GM13976 (cell line): ENCODE results near the gene ABCA7.

Source experiments
- DNase-seq: peaks from one replicate; pipeline ENCODE4 v3.0.0; 2012; ENCODE audit warnings: low spot score
- CTCF ChIP-seq: IDR thresholded peaks from 2 replicates; pipeline ENCODE4 v1.5.1; 2012; ENCODE audit warnings: borderline replicate concordance, mild to moderate bottlenecking; ENCODE audit not compliant: insufficient read depth; ENCODE audit errors: extremely low read depth, missing control alignments, control extremely low read depth
- in situ Hi-C: fragments of 300-500 bp; cut with MboI; formaldehyde crosslinking; loops from one replicate; pipeline ENCODE4 v1.12.0; 2022; ENCODE audit warnings: low sequenced_read_pairs, mixed read lengths, inconsistent platforms; ENCODE audit not compliant: unreplicated experiment

The ABCA7 gene

GRCh38 chr19:993361-993830 lies 46.5 kb upstream of the ABCA7 start:
- in situ Hi-C loops, result no loop called here
- DNase-seq, result no peak
- TF ChIP-seq CTCF, result no peak

- in situ Hi-C loops, result no loop called here
- no peak for TF ChIP-seq CTCF
- no peak for DNase-seq
Observed at GRCh38 chr19:993831-994393, 46.0 kb upstream of the ABCA7 start.

- DNase-seq, result no peak
- in situ Hi-C loops, result no loop called here
Observed at GRCh38 chr19:994516-994915, 45.4 kb upstream of the ABCA7 start.

GRCh38 chr19:995051-995827 lies 44.7 kb upstream of the ABCA7 start:
- DNase-seq, result no peak
- in situ Hi-C loops, result no loop called here
- TF ChIP-seq CTCF, result no peak

More at GRCh38 chr19:994516-994915, 45.4 kb upstream of the ABCA7 start:
- no peak for TF ChIP-seq CTCF

- TF ChIP-seq CTCF, result no peak
- peak; percentile 82 for DNase-seq
- in situ Hi-C loops, result no loop called here
Observed at GRCh38 chr19:996051-996838, 43.7 kb upstream of the ABCA7 start.

GRCh38 chr19:998064-998463 lies 41.8 kb upstream of the ABCA7 start:
- no peak for TF ChIP-seq CTCF
- no peak for DNase-seq
- in situ Hi-C loops, result no loop called here
